Lower lobe of right lung (tissue), 2 donors: ENCODE measurements around the gene RRAD. TPM values are rescaled to one million over a fixed set of nuclear protein-coding genes. Genes with fewer than 3 reads are reported as not detected.

Source experiments
- ATAC-seq, 2 donors: fragments of 200-7000 bp; cut with Tn5 transposase; one replicate each; pipeline ENCODE4 v1.9.1; 2020 to 2022; ENCODE audit warnings: mild to moderate bottlenecking in 2 of 2, moderate library complexity in 2 of 2
- DNase-seq: peaks from one replicate; pipeline ENCODE4 v3.0.0-alpha.2; 2020
- H3K27ac ChIP-seq: fragments of 200-600 bp; one replicate; pipeline ENCODE4 v1.8.0; 2022
- H3K27me3 ChIP-seq: fragments of 200-600 bp; one replicate; pipeline ENCODE4 v1.8.0; 2022; ENCODE audit warnings: low read depth
- H3K36me3 ChIP-seq: fragments of 200-600 bp; one replicate; pipeline ENCODE4 v1.8.0; 2022; ENCODE audit warnings: mild to moderate bottlenecking
- H3K4me1 ChIP-seq: fragments of 200-600 bp; one replicate; pipeline ENCODE4 v1.8.0; 2022
- H3K4me3 ChIP-seq: fragments of 200-600 bp; one replicate; pipeline ENCODE4 v1.8.0; 2022; ENCODE audit warnings: mild to moderate bottlenecking
- H3K9me3 ChIP-seq: fragments of 200-600 bp; one replicate; pipeline ENCODE4 v1.8.0; 2022
- intact Hi-C: fragments of 100-400 bp; cut with DNase I; formaldehyde crosslinking; loops from one replicate; pipeline ENCODE4 v1.11.0; 2022
- total RNA-seq: library from RNA; stranded (reverse); fragmentation: NEBNext Ultra II Directional; extraction: Animal tissue kit (Norgen Biotek cat#: 25700); gene quantifications from one replicate; pipeline ENCODE4 v1.2.1, GENCODE V29; 2021
- TF ChIP-seq, protein P1 (sequence below): fragments of 200-600 bp; IDR thresholded peaks from one replicate; pipeline ENCODE4 v1.8.0; 2022; ENCODE audit warnings: antibody characterized with exemption, mild to moderate bottlenecking
- donor health status: DM: no; HTN: yes; CAD: no; lungs with severe emphysema.

Gene RRAD
- total RNA-seq, 1 donor from 2014 or later = 11.8 TPM

DNA sequence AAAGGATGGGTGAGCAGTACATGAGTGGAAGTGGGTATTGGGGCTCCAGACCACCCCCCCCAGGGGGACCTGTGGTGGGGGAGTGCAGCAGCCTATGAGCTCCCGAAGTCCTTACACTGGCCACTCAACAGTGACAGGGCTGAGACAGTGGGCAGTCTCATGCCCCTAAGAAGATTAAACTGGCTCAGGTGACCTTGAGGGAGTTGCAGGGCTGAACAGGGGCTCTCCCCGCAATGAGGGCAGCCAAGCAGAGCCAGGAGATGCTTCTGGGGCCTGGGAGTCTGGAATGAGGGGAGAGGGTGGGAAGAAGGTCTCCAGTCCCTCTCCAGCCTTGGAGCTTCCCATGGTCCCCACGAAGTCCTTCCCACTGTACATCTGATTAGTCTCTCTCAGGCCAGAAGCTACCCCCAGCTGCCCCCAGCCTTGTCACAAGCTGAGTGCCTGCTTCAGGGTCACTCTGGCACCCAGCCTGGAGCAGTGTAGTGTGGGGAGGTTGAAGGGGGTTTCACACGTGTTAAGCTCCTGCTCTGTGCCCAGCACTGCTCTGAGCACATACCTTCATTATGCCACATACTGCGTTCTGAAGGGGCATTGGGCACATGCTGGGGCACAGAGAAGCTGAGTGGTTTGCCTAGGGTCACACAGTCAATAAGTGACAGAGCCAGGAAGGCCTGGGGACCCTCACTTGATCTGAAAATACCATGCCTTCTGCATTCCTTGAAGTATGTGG is 5.6 kb downstream of the RRAD start:
- DNase-seq (no peak), ATAC-seq (no peak)
- H3K4me3 ChIP-seq = no peak overlapping the region
- peaks cover 6% of the 10 kb centered on the region for H3K36me3 ChIP-seq
- peaks cover 19% of the 10 kb centered on the region for H3K4me1 ChIP-seq
- intact Hi-C loops = no loop called here
- H3K27me3 ChIP-seq = peaks cover 12% of the 10 kb centered on the region
- TF ChIP-seq, protein P1, sequence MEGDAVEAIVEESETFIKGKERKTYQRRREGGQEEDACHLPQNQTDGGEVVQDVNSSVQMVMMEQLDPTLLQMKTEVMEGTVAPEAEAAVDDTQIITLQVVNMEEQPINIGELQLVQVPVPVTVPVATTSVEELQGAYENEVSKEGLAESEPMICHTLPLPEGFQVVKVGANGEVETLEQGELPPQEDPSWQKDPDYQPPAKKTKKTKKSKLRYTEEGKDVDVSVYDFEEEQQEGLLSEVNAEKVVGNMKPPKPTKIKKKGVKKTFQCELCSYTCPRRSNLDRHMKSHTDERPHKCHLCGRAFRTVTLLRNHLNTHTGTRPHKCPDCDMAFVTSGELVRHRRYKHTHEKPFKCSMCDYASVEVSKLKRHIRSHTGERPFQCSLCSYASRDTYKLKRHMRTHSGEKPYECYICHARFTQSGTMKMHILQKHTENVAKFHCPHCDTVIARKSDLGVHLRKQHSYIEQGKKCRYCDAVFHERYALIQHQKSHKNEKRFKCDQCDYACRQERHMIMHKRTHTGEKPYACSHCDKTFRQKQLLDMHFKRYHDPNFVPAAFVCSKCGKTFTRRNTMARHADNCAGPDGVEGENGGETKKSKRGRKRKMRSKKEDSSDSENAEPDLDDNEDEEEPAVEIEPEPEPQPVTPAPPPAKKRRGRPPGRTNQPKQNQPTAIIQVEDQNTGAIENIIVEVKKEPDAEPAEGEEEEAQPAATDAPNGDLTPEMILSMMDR = no peak
- H3K27ac ChIP-seq = no peak overlapping the region
- no peaks in the 10 kb centered on the region for H3K9me3 ChIP-seq

DNA sequence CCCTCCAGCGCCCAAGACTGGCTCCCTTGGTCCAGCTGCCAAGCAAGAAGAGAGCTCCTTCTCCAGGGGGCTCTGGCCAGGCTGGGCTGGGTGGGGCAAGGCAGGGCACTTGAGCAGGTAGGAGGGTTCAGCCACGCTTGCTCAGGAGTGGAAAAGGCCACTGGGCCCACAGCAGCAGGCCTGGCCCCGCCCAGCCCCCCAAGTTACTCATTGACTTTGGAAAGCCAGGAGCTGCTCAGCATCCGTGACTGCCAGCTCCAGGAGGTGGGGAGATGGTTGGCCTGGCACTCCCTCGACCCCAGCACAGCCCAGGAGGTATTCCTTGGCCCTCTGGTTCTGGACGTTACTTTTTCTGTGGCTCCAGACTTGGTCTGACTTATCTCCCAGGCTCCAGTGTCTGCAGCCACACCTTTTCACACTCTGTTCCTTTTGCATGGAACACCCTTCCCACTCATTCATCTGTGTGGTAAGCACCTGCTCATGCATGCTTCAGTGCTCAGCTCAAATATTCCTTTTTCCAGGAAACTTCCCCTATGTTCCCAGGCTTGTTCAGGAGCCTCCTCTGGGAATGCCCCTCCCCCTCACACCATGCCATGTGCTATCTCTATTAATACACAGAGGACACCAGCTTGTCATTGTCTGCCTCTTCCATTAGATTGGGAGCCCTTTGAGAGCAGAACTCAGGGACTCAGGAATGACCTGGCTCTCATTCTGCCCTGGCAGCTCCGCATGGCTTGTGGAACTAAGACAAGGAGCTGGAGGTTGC is 6.3 kb downstream of the RRAD start, which contains the start of gene CDH16:
CDH16 (minus strand) TSS at position 83 of the 766 bp plus-strand sequence. CDS start 820 bp downstream, outside the sequence.
- Histone ChIP-seq H3K36me3 (peaks cover 6% of the 10 kb centered on the region), H3K27me3 (peaks cover 5% of the 10 kb centered on the region), H3K27ac (no peak within 1 kb of the TSS), H3K4me3 (no peak within 1 kb of the TSS), H3K4me1 (peaks cover 11% of the 10 kb centered on the region), H3K9me3 (no peaks in the 10 kb centered on the region)
- TF ChIP-seq, protein P1 = no peak
- DNase-seq (no peak), ATAC-seq (no peak)
- intact Hi-C loops = no loop called here

DNA sequence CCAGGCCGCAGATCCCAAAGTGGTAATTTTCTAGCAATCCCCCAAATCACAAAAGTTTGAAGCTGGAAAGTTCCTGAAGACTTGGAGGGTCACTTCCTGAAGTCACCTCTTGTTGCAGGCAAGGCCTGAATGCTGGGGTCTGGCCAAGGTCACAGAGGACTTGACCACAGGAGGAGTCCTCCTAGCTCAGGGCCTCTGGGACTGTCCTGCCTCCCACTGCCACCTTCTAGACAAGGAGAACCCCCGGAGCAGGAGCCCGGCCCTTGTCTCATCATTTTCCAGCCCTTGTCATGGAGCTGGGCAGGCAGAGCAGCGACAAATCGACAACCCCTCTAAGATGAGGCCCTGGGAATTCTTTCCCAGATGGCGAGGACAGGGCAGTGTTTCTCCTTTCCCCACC is 7.0 kb downstream of the RRAD start:
- no peak overlapping the region for H3K4me3 ChIP-seq
- intact Hi-C loops = no loop called here
- H3K9me3 ChIP-seq = no peaks in the 10 kb centered on the region
- ATAC-seq = no peak
- no peak for DNase-seq
- peaks cover 6% of the 10 kb centered on the region for H3K36me3 ChIP-seq
- peaks cover 5% of the 10 kb centered on the region for H3K4me1 ChIP-seq
- H3K27ac ChIP-seq = no peak overlapping the region
- peaks cover 2% of the 10 kb centered on the region for H3K27me3 ChIP-seq
- TF ChIP-seq, protein P1 = no peak

DNA sequence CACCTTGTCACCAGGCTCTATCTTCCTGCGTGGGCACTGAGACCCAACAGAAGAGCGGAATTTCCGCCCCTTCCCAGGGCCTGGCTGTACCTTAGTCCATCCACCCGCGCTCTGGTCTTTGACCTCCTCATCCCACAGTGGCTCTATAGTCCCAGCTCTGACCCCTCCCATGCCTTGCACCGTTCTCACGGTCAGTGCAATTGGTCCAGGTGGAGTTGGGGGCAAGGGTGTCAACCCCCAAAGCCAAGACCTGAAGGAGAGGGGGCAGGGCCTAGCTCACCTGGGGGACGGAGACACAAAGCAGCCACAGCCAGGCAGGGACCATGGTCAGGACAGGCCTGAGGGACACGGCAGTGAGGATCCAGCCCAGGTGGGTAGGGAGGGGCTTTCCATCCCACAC is 7.6 kb downstream of the RRAD start:
- Histone ChIP-seq H3K27me3 (no peaks in the 10 kb centered on the region), H3K27ac (no peak overlapping the region), H3K4me3 (no peak overlapping the region), H3K4me1 (no peaks in the 10 kb centered on the region), H3K9me3 (no peaks in the 10 kb centered on the region), H3K36me3 (peaks cover 6% of the 10 kb centered on the region)
- intact Hi-C loops = no loop called here
- TF ChIP-seq, protein P1 = no peak
- ATAC-seq (no peak), DNase-seq (no peak)

DNA sequence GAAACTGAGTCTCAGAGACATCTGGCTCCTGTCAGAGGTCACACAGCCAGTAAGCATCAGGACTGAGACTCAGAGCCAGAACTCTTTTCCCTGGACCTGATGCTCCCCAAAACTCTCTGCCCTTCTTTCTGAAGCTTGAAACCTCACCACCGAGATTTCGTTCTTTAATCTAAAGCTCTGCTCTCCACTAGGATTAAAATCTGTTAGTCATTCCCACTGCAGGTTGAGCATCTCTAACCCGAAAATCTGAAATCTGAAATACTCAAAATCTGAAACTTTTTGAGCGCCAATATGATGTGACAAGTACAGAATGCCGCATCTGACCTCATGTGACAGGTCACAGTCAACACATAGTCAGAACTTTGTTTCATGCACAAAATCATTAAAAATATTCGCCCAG is 8.8 kb downstream of the RRAD start:
- TF ChIP-seq, protein P1 = no peak

More for the DNA sequence above, 8.8 kb downstream of the RRAD start:
- Histone ChIP-seq H3K9me3 (no peaks in the 10 kb centered on the region), H3K36me3 (peaks cover 1% of the 10 kb centered on the region), H3K27me3 (no peaks in the 10 kb centered on the region), H3K4me3 (no peak overlapping the region), H3K27ac (no peak overlapping the region), H3K4me1 (no peaks in the 10 kb centered on the region)
- ATAC-seq (no peak), DNase-seq (no peak)
- intact Hi-C loops = no loop called here
